HPDE6-E6E7 (cell line): ENCODE data around the gene AGTR1.
"Not testable (repeated sequence)": the region's sequence is repeated elsewhere in the genome, so short reads cannot be mapped to it uniquely, and the experiment has no call there.

ENCODE experiments used
- DNase-seq: peaks from one replicate; pipeline ENCODE4 v3.0.0; 2011; ENCODE audit warnings: missing footprints; ENCODE audit errors: extremely low spot score

The AGTR1 gene

GRCh38 chr3:148758303-148758884 lies 60.7 kb downstream of the AGTR1 start:
- DNase-seq, result no peak

GRCh38 chr3:148759430-148759829 lies 61.7 kb downstream of the AGTR1 start:
- no peak for DNase-seq

GRCh38 chr3:148763156-148763680 lies 65.5 kb downstream of the AGTR1 start:
- no peak for DNase-seq

GRCh38 chr3:148763986-148764935 lies 66.6 kb downstream of the AGTR1 start:
- DNase-seq, result no peak

GRCh38 chr3:148772361-148772760 lies 74.7 kb downstream of the AGTR1 start:
- no peak for DNase-seq

- no peak for DNase-seq
Observed at GRCh38 chr3:148772835-148773234, 75.1 kb downstream of the AGTR1 start.

GRCh38 chr3:148773805-148774204 lies 76.1 kb downstream of the AGTR1 start:
- DNase-seq, result no peak

- DNase-seq, result no peak
Observed at GRCh38 chr3:148778926-148779325, 81.2 kb downstream of the AGTR1 start.

GRCh38 chr3:148785026-148785425 lies 87.3 kb downstream of the AGTR1 start:
- not testable (repeated sequence) for DNase-seq

GRCh38 chr3:148786159-148786558 lies 88.5 kb downstream of the AGTR1 start:
- not testable (repeated sequence) for DNase-seq

GRCh38 chr3:148789146-148789545 lies 91.4 kb downstream of the AGTR1 start:
- no peak for DNase-seq

- no peak for DNase-seq
Observed at GRCh38 chr3:148789906-148790305, 92.2 kb downstream of the AGTR1 start.

- DNase-seq, result no peak
Observed at GRCh38 chr3:148790370-148790769, 92.7 kb downstream of the AGTR1 start.

- DNase-seq, result no peak
Observed at GRCh38 chr3:148790851-148791735, 93.4 kb downstream of the AGTR1 start.

GRCh38 chr3:148791920-148792319 lies 94.2 kb downstream of the AGTR1 start:
- DNase-seq, result no peak

- DNase-seq, result no peak
Observed at GRCh38 chr3:148792516-148792915, 94.8 kb downstream of the AGTR1 start.
